HG02970 (cell line): ENCODE data around the gene RNF157.
A peak's percentile ranks its signal among the peaks of the same experiment; 100 is the strongest.

Experiments
- ATAC-seq: cut with Tn5 transposase; IDR thresholded peaks from one replicate; pipeline ENCODE4 v1.9.1; 2021; ENCODE audit warnings: mild to moderate bottlenecking, moderate library complexity, moderate number of reproducible peaks; ENCODE audit not compliant: unreplicated experiment, low FRiP score

Gene RNF157

GRCh38 chr17:76240461-76241203 lies at the start of gene RNF157:
Gene RNF157 (minus strand): TSS chr17:76240493. CDS start chr17:76240240, 253 bp downstream.
- peak; percentile 68 for ATAC-seq

GRCh38 chr17:76281573-76282371 lies 41.5 kb upstream of the RNF157 start:
- no peak for ATAC-seq

- ATAC-seq = no peak
Measured at GRCh38 chr17:76280650-76281049, 40.4 kb upstream of the RNF157 start.

GRCh38 chr17:76279742-76280287 lies 39.5 kb upstream of the RNF157 start:
- no peak for ATAC-seq

GRCh38 chr17:76278952-76279741 lies 38.9 kb upstream of the RNF157 start:
- ATAC-seq = peak; percentile 45

GRCh38 chr17:76278268-76278908 lies 38.1 kb upstream of the RNF157 start:
- ATAC-seq = no peak

- ATAC-seq = no peak
Measured at GRCh38 chr17:76277300-76278267, 37.3 kb upstream of the RNF157 start.

GRCh38 chr17:76276461-76277299 lies 36.4 kb upstream of the RNF157 start:
- ATAC-seq = no peak

GRCh38 chr17:76276069-76276431 lies 35.8 kb upstream of the RNF157 start:
- ATAC-seq = no peak

- no peak for ATAC-seq
Measured at GRCh38 chr17:76275382-76276068, 35.2 kb upstream of the RNF157 start.

GRCh38 chr17:76274112-76274956 lies 34.0 kb upstream of the RNF157 start:
- ATAC-seq = no peak

- no peak for ATAC-seq
Measured at GRCh38 chr17:76273445-76274111, 33.3 kb upstream of the RNF157 start.

GRCh38 chr17:76272541-76273444 lies 32.5 kb upstream of the RNF157 start:
- peak; percentile 9 for ATAC-seq

- peak; percentile 43 for ATAC-seq
Measured at GRCh38 chr17:76271669-76272540, 31.6 kb upstream of the RNF157 start.
